HG03460 (cell line): ENCODE data around the gene DZIP1L.
"Not testable (repeated sequence)": the region's sequence is repeated elsewhere in the genome, so short reads cannot be mapped to it uniquely, and the experiment has no call there.

Experiments used
- ATAC-seq: cut with Tn5 transposase; IDR thresholded peaks from one replicate; pipeline ENCODE4 v1.9.1; 2021; ENCODE audit not compliant: unreplicated experiment

Gene DZIP1L

GRCh38 chr3:138114431-138114918 lies 933 bp downstream of the DZIP1L start:
- ATAC-seq: no peak

GRCh38 chr3:138113326-138113725 lies 2.1 kb downstream of the DZIP1L start:
- ATAC-seq: no peak

- ATAC-seq: no peak
Measured at GRCh38 chr3:138112362-138112761, 3.0 kb downstream of the DZIP1L start.

- no peak for ATAC-seq
Measured at GRCh38 chr3:138105598-138105997, 9.8 kb downstream of the DZIP1L start.

- ATAC-seq: no peak
Measured at GRCh38 chr3:138103466-138103865, 11.9 kb downstream of the DZIP1L start.

GRCh38 chr3:138101351-138101940 lies 14.0 kb downstream of the DZIP1L start:
- not testable (repeated sequence) for ATAC-seq

GRCh38 chr3:138099417-138099816 lies 16.0 kb downstream of the DZIP1L start:
- no peak for ATAC-seq

GRCh38 chr3:138097192-138098172 lies 17.9 kb downstream of the DZIP1L start:
- no peak for ATAC-seq

- ATAC-seq: no peak
Measured at GRCh38 chr3:138093721-138094120, 21.7 kb downstream of the DZIP1L start.

GRCh38 chr3:138092023-138092422 lies 23.4 kb downstream of the DZIP1L start:
- ATAC-seq: no peak

- ATAC-seq: no peak
Measured at GRCh38 chr3:138089091-138089490, 26.3 kb downstream of the DZIP1L start.

- not testable (repeated sequence) for ATAC-seq
Measured at GRCh38 chr3:138085745-138086144, 29.7 kb downstream of the DZIP1L start.

- ATAC-seq: no peak
Measured at GRCh38 chr3:138084196-138084595, 31.2 kb downstream of the DZIP1L start.

GRCh38 chr3:138082992-138083386 lies 32.4 kb downstream of the DZIP1L start:
- no peak for ATAC-seq

GRCh38 chr3:138082085-138082991 lies 33.1 kb downstream of the DZIP1L start:
- no peak for ATAC-seq

- no peak for ATAC-seq
Measured at GRCh38 chr3:138081371-138082084, 33.9 kb downstream of the DZIP1L start.

- no peak for ATAC-seq
Measured at GRCh38 chr3:138079901-138080300, 35.5 kb downstream of the DZIP1L start.

- ATAC-seq: no peak
Measured at GRCh38 chr3:138078901-138079344, 36.5 kb downstream of the DZIP1L start.

GRCh38 chr3:138078096-138078495 lies 37.3 kb downstream of the DZIP1L start:
- ATAC-seq: no peak

GRCh38 chr3:138072796-138073195 lies 42.6 kb downstream of the DZIP1L start:
- no peak for ATAC-seq
